GM19240 (cell line): ENCODE results near the gene FGFRL1.
"Not testable (repeated sequence)": the region's sequence is repeated elsewhere in the genome, so short reads cannot be mapped to it uniquely, and the experiment has no call there.

ENCODE experiments used
- DNase-seq: peaks from one replicate; pipeline ENCODE4 v3.0.0; 2011; ENCODE audit warnings: low spot score; ENCODE audit not compliant: insufficient read length

The FGFRL1 gene

GRCh38 chr4:1036976-1037810 lies 25.8 kb downstream of the FGFRL1 start:
- DNase-seq: no peak

- DNase-seq: no peak
Observed at GRCh38 chr4:1038948-1039492, 27.6 kb downstream of the FGFRL1 start.

DNA sequence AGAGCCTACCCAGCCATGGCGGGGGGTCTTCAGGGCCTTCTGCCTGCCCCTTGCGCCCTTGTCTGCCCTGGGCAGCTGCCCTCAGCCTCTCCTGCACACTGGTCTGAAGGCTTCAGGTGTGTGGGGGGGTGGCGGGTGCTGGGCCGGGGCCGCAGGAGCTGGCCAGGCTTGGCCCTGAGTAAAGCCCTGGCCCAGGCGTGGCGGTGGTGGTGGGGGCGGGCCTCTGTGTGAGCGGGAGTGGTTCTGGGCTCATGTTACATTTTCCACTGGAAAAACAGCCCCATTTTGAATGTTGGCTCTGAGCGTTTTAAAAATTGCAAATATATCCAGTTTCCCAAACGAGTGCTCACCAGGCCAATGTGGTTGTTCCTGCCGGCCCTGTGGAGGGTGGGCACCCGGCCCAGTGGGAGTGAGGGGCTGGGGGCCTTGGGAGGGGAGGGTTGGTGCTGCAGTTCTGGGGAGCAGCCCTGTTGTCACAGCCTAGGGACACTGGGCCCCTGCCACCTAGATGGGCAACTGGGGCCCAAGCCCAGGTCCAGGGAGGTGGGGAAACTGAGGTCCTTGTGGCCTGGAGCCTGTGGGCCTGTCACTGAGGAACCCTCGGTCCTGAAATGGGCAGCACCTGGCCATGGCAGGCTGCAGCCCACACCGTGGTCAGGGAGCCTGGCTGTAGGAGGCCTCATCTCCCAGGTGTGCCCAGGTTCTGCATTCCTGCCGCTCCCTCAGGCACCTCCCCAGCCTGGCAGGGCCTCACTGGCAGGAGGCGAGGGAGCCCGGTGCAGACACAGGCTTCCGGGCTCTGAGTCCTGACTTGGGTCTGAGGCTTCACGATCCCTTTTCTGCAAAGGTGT lies 28.3 kb downstream of the FGFRL1 start:
- no peak for DNase-seq

GRCh38 chr4:1040344-1041146 lies 29.1 kb downstream of the FGFRL1 start:
- no peak for DNase-seq

GRCh38 chr4:1041147-1041935 lies 29.9 kb downstream of the FGFRL1 start:
- DNase-seq: no peak

DNA sequence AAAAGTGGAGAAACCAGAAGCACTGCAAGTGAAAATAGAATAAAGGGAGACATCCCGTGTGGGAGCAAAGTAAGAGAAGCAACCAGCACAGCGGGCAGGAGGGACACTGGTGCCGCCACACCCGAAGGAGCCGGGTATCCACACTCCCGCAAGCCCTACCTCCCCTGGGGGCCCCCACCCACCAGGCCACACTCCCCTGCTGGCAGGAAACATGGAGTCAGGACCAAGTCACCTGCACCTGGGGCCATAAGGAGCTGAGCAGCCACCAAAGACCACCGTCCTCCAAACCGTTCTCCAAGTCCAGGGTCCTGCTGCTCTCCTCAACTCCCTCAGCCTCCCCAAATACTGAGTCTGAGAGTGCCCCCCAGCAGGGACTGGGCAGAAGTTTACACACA lies 30.5 kb downstream of the FGFRL1 start:
- no peak for DNase-seq

- no peak for DNase-seq
Observed at GRCh38 chr4:1042352-1043055, 31.1 kb downstream of the FGFRL1 start.

DNA sequence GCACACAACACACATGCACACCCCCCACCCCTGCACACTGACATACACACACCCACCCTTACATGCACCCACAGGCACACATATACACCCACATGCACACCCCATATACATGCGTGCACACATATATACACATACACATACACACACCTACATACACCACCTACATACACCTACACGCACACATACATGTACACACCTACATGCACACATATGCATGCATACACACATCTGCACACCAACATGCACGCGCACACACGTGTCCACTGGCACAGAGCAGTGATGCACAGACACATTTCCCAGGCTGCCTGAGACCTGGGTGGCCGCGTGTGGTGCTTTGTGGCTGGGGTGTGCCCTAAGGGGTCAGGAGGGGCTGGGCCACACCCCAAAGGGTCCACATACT lies 31.7 kb downstream of the FGFRL1 start:
- no peak for DNase-seq

- DNase-seq: no peak
Observed at GRCh38 chr4:1043651-1044468, 32.4 kb downstream of the FGFRL1 start.

GRCh38 chr4:1044469-1045192 lies 33.2 kb downstream of the FGFRL1 start:
- DNase-seq: no peak

GRCh38 chr4:1045193-1045594 lies 33.8 kb downstream of the FGFRL1 start:
- DNase-seq: no peak

- no peak for DNase-seq
Observed at GRCh38 chr4:1045595-1046201, 34.3 kb downstream of the FGFRL1 start.

DNA sequence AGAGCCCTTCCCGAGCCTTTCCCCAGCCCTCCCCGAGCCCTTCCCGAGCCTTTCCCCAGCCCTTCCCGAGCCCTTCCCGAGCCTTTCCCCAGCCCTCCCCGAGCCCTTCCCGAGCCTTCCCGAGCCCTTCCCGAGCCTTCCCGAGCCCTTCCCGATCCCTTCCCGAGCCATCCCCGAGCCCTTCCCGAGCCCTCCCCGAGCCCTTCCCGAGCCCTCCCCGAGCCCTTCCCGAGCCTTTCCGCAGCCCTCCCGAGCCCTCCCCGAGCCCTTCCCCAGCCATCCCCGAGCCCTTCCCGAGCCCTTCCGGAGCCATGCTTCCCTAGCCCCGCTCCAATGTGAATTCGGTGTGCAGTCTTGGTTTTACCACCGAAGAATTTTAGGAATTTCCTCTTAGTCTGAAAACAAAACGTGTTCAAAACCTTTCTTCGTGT lies 35.2 kb downstream of the FGFRL1 start:
- DNase-seq: not testable (repeated sequence)

DNA sequence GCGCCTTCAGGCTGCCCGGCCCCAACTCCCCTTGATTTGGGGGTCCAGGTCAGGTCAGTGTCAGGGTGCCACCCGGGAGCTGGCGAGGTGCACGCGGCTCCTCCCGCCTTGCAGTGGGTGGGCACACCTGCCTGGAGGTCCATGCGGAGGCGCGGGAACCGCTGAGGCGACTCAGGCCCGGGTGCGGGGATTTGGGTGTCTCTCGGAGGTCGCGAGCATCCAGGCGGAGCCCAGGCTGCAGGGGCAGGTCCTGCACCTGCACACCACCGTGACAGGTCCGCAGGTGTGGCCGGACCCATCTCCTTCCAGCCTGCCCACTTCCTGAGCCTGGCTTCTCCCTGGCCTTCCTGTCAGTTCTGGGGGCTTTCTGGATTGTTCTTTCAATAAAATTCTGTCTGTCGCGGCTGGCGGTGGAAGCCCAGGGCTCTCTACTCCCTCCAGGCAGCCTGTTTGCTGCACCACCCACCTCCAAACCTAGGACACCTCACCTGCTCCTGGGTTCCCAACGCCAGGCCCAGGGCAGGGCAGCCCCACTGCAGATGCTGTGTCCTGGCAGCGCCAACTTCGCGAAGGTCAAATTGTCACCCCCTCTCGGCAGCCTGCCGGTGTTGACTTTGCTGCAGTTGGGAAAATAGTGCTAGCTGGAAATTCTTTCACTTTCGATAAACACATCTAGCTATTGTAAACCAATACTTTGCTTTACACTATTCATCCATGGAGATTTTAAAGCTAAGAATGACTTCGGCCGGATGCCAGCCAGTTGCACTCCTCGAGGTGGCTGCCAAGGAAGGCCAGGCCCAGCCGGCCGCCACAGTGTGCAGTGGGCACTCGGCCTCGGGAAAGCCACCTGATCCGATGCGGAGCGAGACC lies 35.9 kb downstream of the FGFRL1 start:
- no peak for DNase-seq

DNA sequence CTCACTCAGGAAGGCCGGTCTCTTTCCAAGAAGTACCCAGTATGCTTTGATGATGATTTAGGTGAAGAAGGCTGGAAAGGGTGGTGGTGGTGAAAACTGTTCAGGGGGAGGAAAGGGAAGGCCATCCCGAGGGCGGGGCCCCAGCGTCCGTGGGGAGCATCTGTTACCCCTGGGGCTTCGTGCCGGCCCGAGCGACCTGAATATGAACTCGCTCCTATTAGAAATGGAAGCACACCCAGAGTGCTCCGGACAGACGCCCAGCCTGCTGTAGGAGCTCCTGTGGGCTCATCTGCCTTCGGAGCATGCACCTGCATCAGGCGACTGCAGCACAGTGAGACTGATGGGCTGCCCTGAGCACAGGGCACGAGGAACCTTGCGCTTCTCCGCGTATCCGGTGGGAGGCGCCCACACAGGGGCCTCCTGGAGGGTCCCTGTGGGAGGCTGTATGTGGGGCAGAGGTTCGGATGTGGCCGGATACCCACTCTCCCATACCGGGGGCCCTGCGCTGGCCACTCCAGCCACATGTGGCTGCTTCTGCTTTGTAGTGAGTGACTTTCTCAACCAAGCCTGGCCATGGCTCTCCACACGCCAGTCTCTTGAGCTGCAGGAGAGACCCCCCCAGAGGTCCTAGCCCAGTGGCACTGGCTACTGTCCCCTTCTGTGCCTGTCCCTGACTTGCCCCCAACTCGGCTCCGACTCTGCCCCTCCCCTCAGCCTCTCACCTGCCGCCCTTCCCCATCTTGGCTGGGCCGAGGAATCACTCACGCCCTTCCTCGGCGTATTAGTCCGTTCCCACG lies 36.7 kb downstream of the FGFRL1 start:
- DNase-seq: no peak
